Endodermal cell (in vitro differentiated cells): ENCODE data around the gene BIRC5. TPM values are rescaled to one million over a fixed set of nuclear protein-coding genes. Genes with fewer than 3 reads are reported as not detected.

Experiments
- DNase-seq: peaks from one replicate; pipeline ENCODE4 v3.0.0-alpha.2; 2017
- H3K27ac ChIP-seq: 2 replicates; pipeline ENCODE4 v1.5.1; 2013; ENCODE audit warnings: mild to moderate bottlenecking, low read depth, low read length, moderate library complexity
- H3K27me3 ChIP-seq: 2 replicates; pipeline ENCODE4 v1.6.1; 2013; ENCODE audit warnings: mild to moderate bottlenecking, low read length, moderate library complexity; ENCODE audit not compliant: insufficient read depth, control insufficient read depth, poor library complexity, severe bottlenecking
- H3K36me3 ChIP-seq: 2 replicates; pipeline ENCODE4 v1.7.0; 2013; ENCODE audit warnings: mild to moderate bottlenecking, low read length, moderate library complexity; ENCODE audit not compliant: control insufficient read depth, insufficient read depth
- H3K4me1 ChIP-seq: one replicate; pipeline ENCODE4 v1.7.0; 2013; ENCODE audit warnings: low read length; ENCODE audit not compliant: control insufficient read depth, insufficient read depth
- H3K4me3 ChIP-seq: 2 replicates; pipeline ENCODE4 v1.5.1; 2013; ENCODE audit warnings: mild to moderate bottlenecking, low read length, moderate library complexity
- H3K9ac ChIP-seq: 2 replicates; pipeline ENCODE4 v1.6.1; 2013; ENCODE audit warnings: mild to moderate bottlenecking, low read length, moderate library complexity; ENCODE audit not compliant: poor library complexity, severe bottlenecking; ENCODE audit errors: extremely low read depth
- H3K9me3 ChIP-seq: 2 replicates; pipeline ENCODE4 v1.6.1; 2013; ENCODE audit warnings: mild to moderate bottlenecking, low read length, moderate library complexity; ENCODE audit not compliant: control insufficient read depth
- H3K27ac Mint-ChIP-seq: 2 replicates; pipeline ENCODE4 v1.8.0; 2020; ENCODE audit warnings: mixed read lengths
- H3K27me3 Mint-ChIP-seq: 2 replicates; pipeline ENCODE4 v1.8.0; 2021; ENCODE audit warnings: mild to moderate bottlenecking, mixed read lengths; ENCODE audit not compliant: insufficient read depth
- H3K36me3 Mint-ChIP-seq: 2 replicates; pipeline ENCODE4 v1.8.0; 2020; ENCODE audit warnings: low read depth, mixed read lengths
- H3K4me1 Mint-ChIP-seq: 2 replicates; pipeline ENCODE4 v1.8.0; 2020; ENCODE audit warnings: mixed read lengths
- H3K4me3 Mint-ChIP-seq: 2 replicates; pipeline ENCODE4 v1.8.0; 2020; ENCODE audit warnings: mild to moderate bottlenecking, moderate library complexity, mixed read lengths
- H3K9me3 Mint-ChIP-seq: 2 replicates; pipeline ENCODE4 v1.8.0; 2020; ENCODE audit warnings: mild to moderate bottlenecking, mixed read lengths
- CTCF ChIP-seq: fragments of 200-600 bp; sonication (generic); conservative IDR thresholded peaks from 2 replicates; pipeline ENCODE4 v1.5.0; 2021; ENCODE audit warnings: antibody characterized with exemption, mild to moderate bottlenecking
- WGBS, 2 experiments: methylation state at CpG; one replicate each; pipeline versions ENCODE4 v1.1.5 to v1.1.7; 2013; ENCODE audit warnings: missing lambda C conversion rate in 2 of 2, mixed read lengths in 1 of 2; ENCODE audit not compliant: insufficient coverage in 1 of 2, insufficient read length in 1 of 2; 5-methylcytosine and 5-hydroxymethylcytosine counted together
- total RNA-seq, 2 donors: library from RNA; stranded (reverse); fragmentation: NEBNext Ultra II Directional in 1 of 2; extraction: Animal tissue kit (Norgen Biotek cat#: 25700) in 1 of 2; gene quantifications; 2 replicates in 1 of 2; 3 replicates in 1 of 2; pipeline ENCODE4 v1.2.1, GENCODE V29; 2021

Gene BIRC5
- total RNA-seq, 2 donors from 2014 or later = 59.7 to 89.6 TPM

GRCh38 chr17:78265121-78265520 lies 51.1 kb downstream of the BIRC5 start:
- H3K4me1 Mint-ChIP-seq = peaks cover 39% of the 10 kb centered on the region
- no peak for TF ChIP-seq CTCF
- no peak overlapping the region for H3K27ac Mint-ChIP-seq
- no peaks in the 10 kb centered on the region for H3K36me3 Mint-ChIP-seq
- DNase-seq = no peak
- H3K27me3 ChIP-seq = no peaks in the 10 kb centered on the region
- H3K9me3 Mint-ChIP-seq = no peaks in the 10 kb centered on the region
- no peaks in the 10 kb centered on the region for H3K27me3 Mint-ChIP-seq
- H3K4me1 ChIP-seq = peaks cover 26% of the 10 kb centered on the region
- no peak overlapping the region for H3K9ac ChIP-seq
- H3K9me3 ChIP-seq = no peaks in the 10 kb centered on the region
- WGBS, 2 experiments = 88 to 96% methylated on average over 4 to 10 of the region's 10 CpGs
- H3K36me3 ChIP-seq = no peaks in the 10 kb centered on the region
- H3K4me3 ChIP-seq = no peak overlapping the region
- no peak overlapping the region for H3K27ac ChIP-seq
- H3K4me3 Mint-ChIP-seq = no peak overlapping the region

- Histone ChIP-seq H3K27ac (no peak overlapping the region), H3K9me3 (no peaks in the 10 kb centered on the region), H3K9ac (no peak overlapping the region), H3K27me3 (no peaks in the 10 kb centered on the region), H3K4me3 (no peak overlapping the region), H3K36me3 (no peaks in the 10 kb centered on the region), H3K4me1 (peaks cover 31% of the 10 kb centered on the region)
- WGBS, 2 experiments = 61 to 86% methylated on average over 2 to 6 of the region's 6 CpGs
- DNase-seq = no peak
- Mint-ChIP-seq H3K27ac (peak overlapping the region; percentile 10), H3K4me1 (peaks cover 45% of the 10 kb centered on the region), H3K36me3 (no peaks in the 10 kb centered on the region), H3K9me3 (no peaks in the 10 kb centered on the region), H3K27me3 (no peaks in the 10 kb centered on the region), H3K4me3 (no peak overlapping the region)
- TF ChIP-seq CTCF = no peak
Measured at GRCh38 chr17:78266231-78266631, 52.2 kb downstream of the BIRC5 start.

- 92 to 95% methylated on average over 6 to 9 of the region's 9 CpGs for WGBS, 2 experiments
- Mint-ChIP-seq H3K9me3 (no peaks in the 10 kb centered on the region), H3K36me3 (no peaks in the 10 kb centered on the region), H3K27me3 (no peaks in the 10 kb centered on the region), H3K27ac (no peak overlapping the region), H3K4me3 (no peak overlapping the region), H3K4me1 (peaks cover 50% of the 10 kb centered on the region)
- H3K4me3 ChIP-seq = no peak overlapping the region
- no peaks in the 10 kb centered on the region for H3K36me3 ChIP-seq
- no peak overlapping the region for H3K9ac ChIP-seq
- H3K9me3 ChIP-seq = no peaks in the 10 kb centered on the region
- no peaks in the 10 kb centered on the region for H3K27me3 ChIP-seq
- peak; percentile 56 for DNase-seq
- H3K4me1 ChIP-seq = peaks cover 36% of the 10 kb centered on the region
- H3K27ac ChIP-seq = no peak overlapping the region
- TF ChIP-seq CTCF = no peak
Measured at GRCh38 chr17:78266771-78267170, 52.7 kb downstream of the BIRC5 start.
